Neural cell (in vitro differentiated cells): ENCODE measurements around the gene ABCB10. TPM values are rescaled to one million over a fixed set of nuclear protein-coding genes. Genes with fewer than 3 reads are reported as not detected.

Experiments used
- H2AFZ ChIP-seq: fragments of 200-600, 300-800 bp; sonication (generic), shearing (Covaris generic); 2 replicates; pipeline ENCODE4 v1.6.0; 2014; ENCODE audit warnings: low read depth, mild to moderate bottlenecking, antibody characterized with exemption, low read length, moderate library complexity
- H3F3A ChIP-seq: fragments of 200-600 bp; shearing (Covaris generic); 2 replicates; pipeline ENCODE4 v1.6.1; 2016; ENCODE audit warnings: mild to moderate bottlenecking, moderate library complexity, mixed read lengths, antibody characterized with exemption, low read length; ENCODE audit not compliant: insufficient read depth, poor library complexity, severe bottlenecking
- H3K27ac ChIP-seq: fragments of 200-600, 300-800 bp; sonication (generic), shearing (Covaris generic); 2 replicates; pipeline ENCODE4 v1.5.1; 2014; ENCODE audit warnings: mild to moderate bottlenecking, low read length, moderate library complexity
- H3K27me3 ChIP-seq: fragments of 300-800, 200-600 bp; sonication (generic), shearing (Covaris generic); 2 replicates; pipeline ENCODE4 v1.6.0; 2014; ENCODE audit warnings: mild to moderate bottlenecking, low read depth, low read length, moderate library complexity; ENCODE audit not compliant: insufficient read depth
- H3K36me3 ChIP-seq: fragments of 300-800, 200-600 bp; sonication (generic), shearing (Covaris generic); 2 replicates; pipeline ENCODE4 v1.5.1; 2014; ENCODE audit warnings: mild to moderate bottlenecking, antibody characterized with exemption, low read length, moderate library complexity; ENCODE audit not compliant: insufficient read depth
- H3K4me2 ChIP-seq: fragments of 300-800, 200-600 bp; sonication (generic), shearing (Covaris generic); 2 replicates; pipeline ENCODE4 v1.6.0; 2014; ENCODE audit warnings: mild to moderate bottlenecking, low read length
- H3K4me3 ChIP-seq: fragments of 300-800, 200-600 bp; sonication (generic), shearing (Covaris generic); 2 replicates; pipeline ENCODE4 v1.5.1; 2014; ENCODE audit warnings: mild to moderate bottlenecking, low read length, moderate library complexity
- H3K79me2 ChIP-seq: fragments of 200-600 bp; shearing (Covaris generic); replicated peaks from 2 replicates; pipeline ENCODE4 v1.6.0; 2014; ENCODE audit warnings: mild to moderate bottlenecking, low read length, moderate library complexity; ENCODE audit not compliant: insufficient read depth
- H3K9ac ChIP-seq: fragments of 300-800, 200-600 bp; sonication (generic), shearing (Covaris generic); 2 replicates; pipeline ENCODE4 v1.6.1; 2016; ENCODE audit warnings: mild to moderate bottlenecking, low read length, mixed read lengths
- H3K9me2 ChIP-seq: fragments of 200-600 bp; shearing (Covaris generic); 2 replicates; pipeline ENCODE4 v1.6.1; 2016; ENCODE audit warnings: mild to moderate bottlenecking, low read length, mixed read lengths; ENCODE audit not compliant: insufficient read depth
- H3K9me3 ChIP-seq: fragments of 200-600, 300-800 bp; sonication (generic), shearing (Covaris generic); 2 replicates; pipeline ENCODE4 v1.6.1; 2016; ENCODE audit warnings: mild to moderate bottlenecking, mixed run types, low read length, moderate library complexity, mixed read lengths
- H4K20me1 ChIP-seq: fragments of 200-600 bp; shearing (Covaris generic); 2 replicates; pipeline ENCODE4 v1.6.1; 2016; ENCODE audit warnings: mild to moderate bottlenecking, mixed run types; ENCODE audit not compliant: insufficient read depth
- CTCF ChIP-seq: fragments of 450-650 bp; IDR thresholded peaks from 2 replicates; pipeline ENCODE4 v1.5.1; 2014; ENCODE audit warnings: antibody characterized with exemption, mild to moderate bottlenecking, moderate library complexity; ENCODE audit not compliant: poor library complexity, severe bottlenecking
- EP300 ChIP-seq: fragments of 450-650 bp; conservative IDR thresholded peaks from 2 replicates; pipeline ENCODE4 v1.6.1; 2014; ENCODE audit warnings: antibody characterized with exemption, mild to moderate bottlenecking, moderate library complexity; ENCODE audit not compliant: poor library complexity, severe bottlenecking
- EZH2 ChIP-seq: fragments of 200-600, 300-800 bp; shearing (Covaris generic), sonication (generic); IDR thresholded peaks from 2 replicates; pipeline ENCODE4 v1.6.1; 2014; ENCODE audit warnings: antibody characterized with exemption, low read length, borderline replicate concordance, mild to moderate bottlenecking; ENCODE audit not compliant: insufficient read depth, poor library complexity, severe bottlenecking
- MXI1 ChIP-seq: fragments of 450-650 bp; conservative IDR thresholded peaks from 2 replicates; pipeline ENCODE4 v1.6.1; 2014; ENCODE audit warnings: antibody characterized with exemption, mild to moderate bottlenecking; ENCODE audit not compliant: poor library complexity, severe bottlenecking
- POLR2AphosphoS5 ChIP-seq: IDR thresholded peaks from 2 replicates; pipeline ENCODE4 v1.6.1; 2012
- RAD21 ChIP-seq: fragments of 450-650 bp; conservative IDR thresholded peaks from 2 replicates; pipeline ENCODE4 v1.6.1; 2014; ENCODE audit warnings: antibody characterized with exemption, mild to moderate bottlenecking, moderate library complexity
- SMC3 ChIP-seq: fragments of 450-650 bp; conservative IDR thresholded peaks from 2 replicates; pipeline ENCODE4 v1.6.1; 2014; ENCODE audit warnings: antibody characterized with exemption, mild to moderate bottlenecking, moderate library complexity; ENCODE audit not compliant: poor library complexity
- TAF1 ChIP-seq: IDR thresholded peaks from 2 replicates; pipeline ENCODE4 v1.6.1; 2012; ENCODE audit warnings: low read depth
- polyA plus RNA-seq: library from polyadenylated mRNA; depleted of rRNA; stranded (reverse); fragments of >200 nt; gene quantifications from 2 replicates; pipeline ENCODE4 v1.2.3, GENCODE V29; 2014
- TF ChIP-seq, protein P1 (sequence below): IDR thresholded peaks from 2 replicates; pipeline ENCODE4 v1.6.1; 2012; ENCODE audit warnings: borderline replicate concordance

The ABCB10 gene
- polyA plus RNA-seq, 1 donor from 2014 or later: 31.4 TPM

DNA sequence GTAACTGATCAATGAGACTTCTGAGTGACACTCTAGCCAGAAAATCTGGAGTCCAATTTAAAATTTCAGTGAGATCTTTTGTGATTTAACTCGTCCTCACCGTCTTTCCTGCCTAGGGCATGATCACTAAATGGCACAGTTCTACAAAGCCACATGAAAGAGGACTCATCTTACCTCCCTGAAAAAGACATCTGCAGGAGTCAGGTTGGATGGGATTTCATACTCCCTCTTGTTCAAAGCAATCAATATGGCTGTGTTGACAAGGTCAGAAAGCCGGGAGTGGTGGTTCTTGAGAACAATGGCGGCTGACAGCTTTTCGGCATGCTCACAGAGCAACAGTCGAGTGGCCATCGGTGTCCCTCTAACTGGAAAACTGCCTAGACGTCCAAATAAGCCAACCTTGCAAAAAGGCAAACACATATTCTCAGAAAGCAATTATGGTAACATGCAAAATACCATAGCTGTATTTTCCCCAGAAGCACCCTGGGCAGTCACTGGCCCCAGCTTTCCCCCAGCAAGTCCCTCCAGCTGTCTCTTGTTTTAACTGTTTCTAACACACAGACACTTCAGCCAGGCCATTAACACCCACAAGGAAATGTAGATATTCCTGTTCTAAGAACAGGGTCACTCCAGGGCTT, 88.0 kb downstream of the ABCB10 start:
- Histone ChIP-seq H3K9me3 (no peaks in the 10 kb centered on the region), H3F3A (no peaks in the 10 kb centered on the region), H3K27me3 (no peaks in the 10 kb centered on the region), H3K36me3 (no peaks in the 10 kb centered on the region), H3K4me2 (no peak overlapping the region), H2AFZ (no peak overlapping the region), H3K4me3 (no peak overlapping the region), H3K9me2 (no peaks in the 10 kb centered on the region), H3K9ac (no peak overlapping the region), H3K27ac (no peak overlapping the region), H4K20me1 (no peaks in the 10 kb centered on the region), H3K79me2 (no peaks in the 10 kb centered on the region)
- TF ChIP-seq EZH2 (no peak), MXI1 (no peak), SMC3 (no peak), CTCF (no peak), EP300 (no peak), TAF1 (no peak), POLR2AphosphoS5 (no peak), RAD21 (no peak)
- TF ChIP-seq, protein P1, sequence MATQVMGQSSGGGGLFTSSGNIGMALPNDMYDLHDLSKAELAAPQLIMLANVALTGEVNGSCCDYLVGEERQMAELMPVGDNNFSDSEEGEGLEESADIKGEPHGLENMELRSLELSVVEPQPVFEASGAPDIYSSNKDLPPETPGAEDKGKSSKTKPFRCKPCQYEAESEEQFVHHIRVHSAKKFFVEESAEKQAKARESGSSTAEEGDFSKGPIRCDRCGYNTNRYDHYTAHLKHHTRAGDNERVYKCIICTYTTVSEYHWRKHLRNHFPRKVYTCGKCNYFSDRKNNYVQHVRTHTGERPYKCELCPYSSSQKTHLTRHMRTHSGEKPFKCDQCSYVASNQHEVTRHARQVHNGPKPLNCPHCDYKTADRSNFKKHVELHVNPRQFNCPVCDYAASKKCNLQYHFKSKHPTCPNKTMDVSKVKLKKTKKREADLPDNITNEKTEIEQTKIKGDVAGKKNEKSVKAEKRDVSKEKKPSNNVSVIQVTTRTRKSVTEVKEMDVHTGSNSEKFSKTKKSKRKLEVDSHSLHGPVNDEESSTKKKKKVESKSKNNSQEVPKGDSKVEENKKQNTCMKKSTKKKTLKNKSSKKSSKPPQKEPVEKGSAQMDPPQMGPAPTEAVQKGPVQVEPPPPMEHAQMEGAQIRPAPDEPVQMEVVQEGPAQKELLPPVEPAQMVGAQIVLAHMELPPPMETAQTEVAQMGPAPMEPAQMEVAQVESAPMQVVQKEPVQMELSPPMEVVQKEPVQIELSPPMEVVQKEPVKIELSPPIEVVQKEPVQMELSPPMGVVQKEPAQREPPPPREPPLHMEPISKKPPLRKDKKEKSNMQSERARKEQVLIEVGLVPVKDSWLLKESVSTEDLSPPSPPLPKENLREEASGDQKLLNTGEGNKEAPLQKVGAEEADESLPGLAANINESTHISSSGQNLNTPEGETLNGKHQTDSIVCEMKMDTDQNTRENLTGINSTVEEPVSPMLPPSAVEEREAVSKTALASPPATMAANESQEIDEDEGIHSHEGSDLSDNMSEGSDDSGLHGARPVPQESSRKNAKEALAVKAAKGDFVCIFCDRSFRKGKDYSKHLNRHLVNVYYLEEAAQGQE: no peak

DNA sequence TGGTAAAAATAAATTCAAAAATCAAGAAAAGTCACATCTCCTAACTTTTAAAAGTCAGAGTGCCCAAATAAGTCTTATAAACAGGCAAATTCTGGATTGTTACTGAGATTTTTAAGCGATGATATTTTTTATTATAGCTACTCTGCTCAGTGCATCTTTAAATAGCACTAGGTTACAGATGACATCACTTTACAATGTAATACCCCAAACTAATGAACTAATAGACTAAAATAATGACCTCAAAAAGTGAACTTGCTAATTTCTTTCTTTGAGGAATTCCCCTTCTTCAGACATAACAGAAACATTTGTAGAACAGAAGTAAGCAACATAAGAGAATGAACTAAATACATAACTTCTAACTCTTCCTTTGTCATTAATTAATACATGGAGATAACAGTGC, 91.6 kb downstream of the ABCB10 start:
- TF ChIP-seq CTCF: no peak
- no peak for TF ChIP-seq EP300
- TF ChIP-seq SMC3: no peak
- no peak for TF ChIP-seq EZH2
- no peak for TF ChIP-seq POLR2AphosphoS5
- TF ChIP-seq RAD21: no peak
- TF ChIP-seq MXI1: no peak
- TF ChIP-seq TAF1: no peak
- TF ChIP-seq, protein P1: no peak
- H3K27ac ChIP-seq: no peak overlapping the region
- H3K79me2 ChIP-seq: no peaks in the 10 kb centered on the region
- no peaks in the 10 kb centered on the region for H3K9me3 ChIP-seq
- H3F3A ChIP-seq: no peaks in the 10 kb centered on the region
- no peak overlapping the region for H2AFZ ChIP-seq
- H3K36me3 ChIP-seq: no peaks in the 10 kb centered on the region
- H3K4me2 ChIP-seq: no peak overlapping the region
- no peaks in the 10 kb centered on the region for H3K9me2 ChIP-seq
- no peak overlapping the region for H3K9ac ChIP-seq
- no peaks in the 10 kb centered on the region for H3K27me3 ChIP-seq
- no peaks in the 10 kb centered on the region for H4K20me1 ChIP-seq
- no peak overlapping the region for H3K4me3 ChIP-seq
